Common myeloid progenitor, CD34-positive (primary cell): ENCODE results near the gene TECPR2.

Experiments
- CTCF ChIA-PET: fragments of 350-600 bp; sonication (Branson Sonifier 250); formaldehyde crosslinking; loops from one replicate; lab custom pipeline; 2021; ENCODE audit warnings: antibody characterized with exemption; lab: Charles Lee
- POLR2A ChIA-PET: fragments of 350-600 bp; sonication (Branson Sonifier 250); formaldehyde crosslinking; loops from one replicate; lab custom pipeline; 2021; ENCODE audit warnings: antibody characterized with exemption; lab: Charles Lee
- DNase-seq, 3 donors: peaks; one replicate each; pipeline versions ENCODE4 v3.0.0 to v3.0.0-alpha.2; 2013
- H3K27ac ChIP-seq, 2 experiments: 1 replicate in 1 of 2; 2 replicates in 1 of 2; pipeline ENCODE4 v1.7.0; 2013; ENCODE audit warnings: inconsistent platforms in 2 of 2, low read length in 2 of 2, mild to moderate bottlenecking in 2 of 2, low read depth in 1 of 2, moderate library complexity in 1 of 2; ENCODE audit not compliant: severe bottlenecking in 2 of 2, insufficient read depth in 1 of 2, poor library complexity in 1 of 2
- H3K27me3 ChIP-seq, 5 experiments: replicated peaks in 2 of 5; 1 replicate in 3 of 5; 2 replicates in 2 of 5; pipeline versions ENCODE4 v1.6.1 to v1.7.0; 2013; ENCODE audit warnings: low read length in 4 of 5, mild to moderate bottlenecking in 2 of 5, moderate library complexity in 2 of 5, inconsistent platforms in 1 of 5; ENCODE audit not compliant: insufficient read depth in 5 of 5, control insufficient read depth in 4 of 5
- H3K36me3 ChIP-seq, 4 experiments: 1 replicate in 2 of 4; 2 replicates in 2 of 4; pipeline versions ENCODE4 v1.6.1 to v1.7.0; 2013; ENCODE audit warnings: low read length in 3 of 4, control low read depth in 1 of 4, mild to moderate bottlenecking in 1 of 4; ENCODE audit not compliant: control insufficient read depth in 4 of 4, insufficient read depth in 4 of 4
- H3K4me1 ChIP-seq, 4 experiments: 1 replicate in 3 of 4; 2 replicates in 1 of 4; pipeline versions ENCODE4 v1.6.1 to v1.7.1; 2013; ENCODE audit warnings: low read length in 3 of 4, mild to moderate bottlenecking in 3 of 4, control low read depth in 1 of 4, inconsistent platforms in 1 of 4, moderate library complexity in 1 of 4; ENCODE audit not compliant: control insufficient read depth in 4 of 4, insufficient read depth in 4 of 4; ENCODE audit errors: control extremely low read depth in 1 of 4
- H3K4me3 ChIP-seq, 7 experiments: 1 replicate in 4 of 7; 2 replicates in 3 of 7; pipeline versions ENCODE4 v1.5.1 to v1.7.0; 2013; ENCODE audit warnings: mild to moderate bottlenecking in 7 of 7, low read length in 6 of 7, moderate library complexity in 6 of 7, inconsistent platforms in 2 of 7, low read depth in 2 of 7, control low read depth in 1 of 7; ENCODE audit not compliant: insufficient read depth in 4 of 7, control insufficient read depth in 1 of 7; ENCODE audit errors: extremely low read depth in 1 of 7
- H3K9me3 ChIP-seq, 5 experiments: 1 replicate in 4 of 5; 2 replicates in 1 of 5; pipeline versions ENCODE4 v1.6.1 to v1.7.1; 2013; ENCODE audit warnings: low read length in 4 of 5, mild to moderate bottlenecking in 2 of 5, inconsistent platforms in 1 of 5, low read depth in 1 of 5, moderate library complexity in 1 of 5; ENCODE audit not compliant: control insufficient read depth in 4 of 5, insufficient read depth in 2 of 5; ENCODE audit errors: control extremely low read depth in 1 of 5
- WGBS: methylation state at CpG from one replicate; pipeline ENCODE4 v1.1.5; 2013; ENCODE audit not compliant: insufficient coverage; 5-methylcytosine and 5-hydroxymethylcytosine counted together

Gene TECPR2

GRCh38 chr14:102451064-102451352 is 88.3 kb downstream of the TECPR2 start:
- ChIA-PET CTCF (interaction anchor here (1.0 kb wide), 1 partner anchor 49 kb away, joined by 3 read pairs; no protein-coding TSS in a partner anchor), POLR2A (no interaction called here)
- no peak for DNase-seq
- WGBS, result 93% methylated on average over 8 of the region's 10 CpGs
- no peaks in the 10 kb centered on the region for H3K9me3 ChIP-seq
- H3K4me1 ChIP-seq, result no peaks in the 10 kb centered on the region
- peaks cover 11 to 53% (median 32%) of the 10 kb centered on the region in 4 experiments for H3K36me3 ChIP-seq
- H3K27ac ChIP-seq, result no peak overlapping the region
- no peak overlapping the region for H3K4me3 ChIP-seq
- H3K27me3 ChIP-seq, result no peaks in the 10 kb centered on the region

DNA sequence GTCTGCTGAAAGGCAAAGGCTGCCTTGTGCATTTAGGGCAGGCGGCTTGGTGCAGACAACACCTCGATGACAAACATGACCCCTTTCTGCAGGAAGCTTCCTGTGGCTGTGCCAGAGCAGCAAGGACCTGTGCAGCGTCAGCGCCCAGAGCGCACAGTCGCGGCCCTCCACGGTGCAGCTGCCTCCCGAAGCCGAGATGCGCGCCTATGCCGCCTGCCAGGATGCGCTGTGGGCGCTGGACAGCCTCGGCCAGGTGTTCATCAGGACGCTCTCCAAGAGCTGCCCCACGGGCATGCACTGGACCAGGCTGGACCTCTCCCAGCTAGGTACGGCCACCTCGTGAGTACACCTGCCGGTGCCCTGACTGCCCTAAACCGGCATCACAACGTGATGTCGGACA is 89.6 kb downstream of the TECPR2 start:
- peaks cover 10 to 49% (median 28%) of the 10 kb centered on the region in 4 experiments for H3K36me3 ChIP-seq
- POLR2A ChIA-PET, result no interaction called here

GRCh38 chr14:102454711-102455110 is 92.0 kb downstream of the TECPR2 start:
- WGBS, result 82% methylated on average over 3 of the region's 5 CpGs
- no peak for DNase-seq
- POLR2A ChIA-PET, result no interaction called here
- Histone ChIP-seq H3K9me3 (no peaks in the 10 kb centered on the region), H3K4me3 (no peak overlapping the region), H3K4me1 (no peaks in the 10 kb centered on the region), H3K36me3 (peaks cover 7 to 50% (median 29%) of the 10 kb centered on the region in 4 experiments), H3K27ac (no peak overlapping the region), H3K27me3 (no peaks in the 10 kb centered on the region)
- CTCF ChIA-PET, result interaction anchor here (1.2 kb wide), 1 partner anchor 61 kb away, joined by 3 read pairs; no protein-coding TSS in a partner anchor

More for the DNA sequence above, 89.6 kb downstream of the TECPR2 start:
- H3K27ac ChIP-seq, result no peak overlapping the region
- no peaks in the 10 kb centered on the region for H3K27me3 ChIP-seq
- 97% methylated on average over 24 of the region's 24 CpGs for WGBS
- CTCF ChIA-PET, result interaction anchor here (1.0 to 1.7 kb wide), 4 partner anchors 9 to 72 kb away, joined by 4 to 7 read pairs (median 4); no protein-coding TSS in a partner anchor
- H3K4me1 ChIP-seq, result no peaks in the 10 kb centered on the region
- DNase-seq, result no peak
- H3K4me3 ChIP-seq, result no peak overlapping the region
- no peaks in the 10 kb centered on the region for H3K9me3 ChIP-seq

DNA sequence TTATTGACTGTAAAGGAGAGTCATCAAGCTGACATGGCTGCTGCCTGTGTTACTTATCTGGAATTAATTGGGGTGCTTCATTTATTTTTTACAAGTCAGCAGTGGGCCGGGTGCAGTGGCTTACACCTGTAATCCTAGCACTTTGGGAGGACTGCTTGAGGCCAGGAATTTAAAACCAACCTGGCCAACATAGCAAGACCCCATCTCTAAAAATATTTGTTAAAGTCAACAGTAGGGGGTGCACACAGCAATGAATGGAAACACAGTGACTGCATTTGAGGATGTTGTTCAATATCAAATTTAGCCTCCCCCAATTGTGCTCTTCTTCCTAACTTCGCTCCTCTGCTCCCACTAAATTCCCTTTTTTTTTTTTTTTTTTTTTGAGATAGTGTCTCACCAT is 94.8 kb downstream of the TECPR2 start:
- ChIA-PET CTCF (interaction anchor here (0.8 to 0.9 kb wide), 3 partner anchors 19 to 28 kb away, joined by 3 read pairs; no protein-coding TSS in a partner anchor), POLR2A (no interaction called here)
- no peak overlapping the region for H3K27ac ChIP-seq
- H3K9me3 ChIP-seq, result no peaks in the 10 kb centered on the region
- H3K4me3 ChIP-seq, result no peak overlapping the region
- peaks cover 0 to 7% (median 5%) of the 10 kb centered on the region in 4 experiments for H3K4me1 ChIP-seq
- WGBS, result no CpG with 5 or more reads among the region's 2 CpGs
- peaks cover 0 to 29% (median 15%) of the 10 kb centered on the region in 4 experiments for H3K36me3 ChIP-seq
- no peaks in the 10 kb centered on the region for H3K27me3 ChIP-seq
- no peak for DNase-seq

DNA sequence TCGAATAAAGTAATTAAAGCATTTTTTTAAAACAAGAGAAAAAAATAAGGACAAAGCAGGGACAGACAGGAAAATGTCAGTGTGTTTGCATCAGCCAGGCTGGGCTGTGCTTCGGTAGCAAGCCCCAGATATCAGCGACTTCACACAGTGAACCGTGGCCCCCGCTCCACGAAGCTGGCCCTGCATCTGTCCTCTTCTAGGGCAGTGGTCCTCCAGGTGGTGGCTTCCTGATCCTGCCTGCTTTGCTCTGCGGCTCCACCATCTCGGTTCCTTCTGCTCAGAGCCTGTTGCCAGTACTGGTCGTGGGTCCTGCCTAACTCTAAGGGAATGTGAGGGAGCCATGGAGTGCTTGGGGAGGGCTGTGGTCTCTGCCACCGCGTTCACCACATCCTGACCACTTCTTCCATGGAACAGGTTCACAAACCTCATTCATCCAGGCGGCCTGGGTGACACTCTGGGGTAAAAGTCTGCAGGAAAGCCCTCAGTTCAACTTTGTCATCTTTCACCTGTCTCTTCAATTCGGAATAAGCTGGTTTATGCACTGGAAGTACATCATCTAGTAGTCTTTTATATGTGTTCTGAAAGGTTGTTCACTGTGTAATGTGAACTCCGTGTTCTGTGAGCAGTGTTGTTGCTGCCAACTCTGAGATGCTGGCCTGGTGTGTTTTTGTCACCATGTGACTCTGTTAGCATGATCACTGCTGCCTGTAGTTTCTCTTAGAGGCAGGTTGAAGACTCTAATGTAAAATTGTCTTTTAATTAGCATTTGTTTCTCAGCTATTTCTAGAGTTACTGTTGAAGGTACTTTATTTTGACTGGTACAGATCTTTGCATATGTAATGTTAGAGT is 99.0 kb downstream of the TECPR2 start:
- DNase-seq, result peak in 2 of 3 donors; percentile 36 to 44
- CTCF ChIA-PET, result interaction anchor here (0.9 to 1.2 kb wide), 4 partner anchors 47 to 63 kb away, joined by 3 to 4 read pairs (median 3); no protein-coding TSS in a partner anchor
- no peak overlapping the region for H3K27ac ChIP-seq
- POLR2A ChIA-PET, result no interaction called here
- WGBS, result 49% methylated on average over 13 of the region's 14 CpGs
- no peaks in the 10 kb centered on the region for H3K9me3 ChIP-seq
- peaks cover 0 to 28% (median 17%) of the 10 kb centered on the region in 4 experiments for H3K36me3 ChIP-seq
- peaks cover 0 to 7% (median 5%) of the 10 kb centered on the region in 4 experiments for H3K4me1 ChIP-seq
- no peaks in the 10 kb centered on the region for H3K27me3 ChIP-seq
- no peak overlapping the region for H3K4me3 ChIP-seq

DNA sequence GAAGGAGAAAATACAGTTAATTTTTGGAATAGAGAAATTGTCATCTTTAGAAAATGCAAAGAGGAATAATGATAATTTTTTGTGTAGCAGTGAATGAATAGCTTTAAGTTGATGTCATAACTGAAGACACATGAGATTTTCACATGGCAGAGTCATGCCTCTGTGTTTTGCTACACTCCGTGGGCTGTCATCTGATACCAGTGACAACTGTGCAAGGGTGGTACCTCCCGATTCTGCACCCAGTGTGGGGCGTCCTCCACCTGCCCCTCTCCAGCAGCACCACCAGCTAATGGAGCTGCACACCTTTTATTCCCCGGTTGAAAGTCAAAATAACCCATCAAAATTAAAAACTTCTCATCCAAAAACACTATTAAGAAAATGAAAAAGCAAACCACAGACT is 99.7 kb downstream of the TECPR2 start:
- H3K27me3 ChIP-seq, result no peaks in the 10 kb centered on the region
- CTCF ChIA-PET, result interaction anchor here (0.9 to 1.2 kb wide), 4 partner anchors 46 to 62 kb away, joined by 3 to 4 read pairs (median 3); no protein-coding TSS in a partner anchor
- H3K9me3 ChIP-seq, result no peaks in the 10 kb centered on the region
- H3K36me3 ChIP-seq, result peaks cover 0 to 29% (median 17%) of the 10 kb centered on the region in 4 experiments
- H3K4me3 ChIP-seq, result no peak overlapping the region
- POLR2A ChIA-PET, result no interaction called here
- H3K27ac ChIP-seq, result no peak overlapping the region
- no peak for DNase-seq
- WGBS, result 94% methylated on average over 3 of the region's 4 CpGs
- peaks cover 0 to 7% (median 5%) of the 10 kb centered on the region in 4 experiments for H3K4me1 ChIP-seq

GRCh38 chr14:102464006-102464405 is 101.3 kb downstream of the TECPR2 start:
- H3K36me3 ChIP-seq, result peaks cover 0 to 24% (median 11%) of the 10 kb centered on the region in 4 experiments
- no CpG with 5 or more reads among the region's 4 CpGs for WGBS
- POLR2A ChIA-PET, result no interaction called here
- DNase-seq, result no peak
- H3K27ac ChIP-seq, result no peak overlapping the region
- CTCF ChIA-PET, result no interaction called here
- H3K4me3 ChIP-seq, result no peak overlapping the region
- H3K27me3 ChIP-seq, result no peaks in the 10 kb centered on the region
- H3K4me1 ChIP-seq, result peaks cover 0 to 7% (median 5%) of the 10 kb centered on the region in 4 experiments
- H3K9me3 ChIP-seq, result no peaks in the 10 kb centered on the region
